ENCODE measurements around the gene C9orf152. TPM values are rescaled to one million over a fixed set of nuclear protein-coding genes. Genes with fewer than 3 reads are reported as not detected.

The C9orf152 gene
- total and polyA plus RNA-seq, 2 of the 13 experiments (the other 11 are each of a cell fraction or from before 2014, with no cell fraction given), result 0.24 to 0.48 TPM

- no peak for FAIRE-seq
- CTCF ChIA-PET (ENCODE audit: low intra/inter-chr PET ratio, low total read pairs), result no interaction called here
- in situ Hi-C loops (cut with HindIII; ENCODE audit: extremely low pct_ligation_motif_present, low pct_unique_long_range_greater_than_20kb), result no loop called here
Observed at GRCh38 chr9:110161940-110162339, 46.0 kb downstream of the C9orf152 start.

GRCh38 chr9:110160685-110161084 is 47.3 kb downstream of the C9orf152 start:
- no peaks in the 10 kb centered on the region for H3K79me2 ChIP-seq (ENCODE audit: insufficient read depth, low read length)
- ATAC-seq (no peak), DNase-seq (ENCODE audit: low spot score) (no peak), FAIRE-seq (no peak)
- ChIA-PET POLR2A (no interaction called here), CTCF (ENCODE audit: low intra/inter-chr PET ratio, low total read pairs) (no interaction called here)
- H3K4me1 ChIP-seq (ENCODE audit: insufficient read depth, low read length), result no peaks in the 10 kb centered on the region
- peaks cover 7 to 23% of the 10 kb centered on the region in 2 experiments; a peak in 4 of 5 replicates for H3K36me3 ChIP-seq (replicated peaks in 1 of 2; ENCODE audit: control insufficient read depth in 1 of 2, insufficient read depth in 2 of 2, low read length in 2 of 2)
- H3K4me3 ChIP-seq (replicated peaks in 1 of 3; ENCODE audit: insufficient read depth in 1 of 3, low read depth in 2 of 3, low read length in 3 of 3), result no peak overlapping the region
- no peak overlapping the region for H3K27ac ChIP-seq (ENCODE audit: extremely low read length, insufficient read depth, low read length)
- H4K20me1 ChIP-seq (ENCODE audit: insufficient read depth, low read length), result no peaks in the 10 kb centered on the region
- no peaks in the 10 kb centered on the region for H3K27me3 ChIP-seq (ENCODE audit: control insufficient read depth in 1 of 2, insufficient read depth in 2 of 2, low read length in 2 of 2)
- H2AFZ ChIP-seq (ENCODE audit: low read length), result no peak overlapping the region
- in situ Hi-C loops (cut with HindIII; ENCODE audit: extremely low pct_ligation_motif_present, low pct_unique_long_range_greater_than_20kb) (no loop called here), intact Hi-C loops (cut with micrococcal nuclease; ENCODE audit: unreplicated experiment) (no loop called here)
- WGBS (ENCODE audit: low lambda C conversion rate), result 96% methylated on average over 7 of the region's 7 CpGs
- no peaks in the 10 kb centered on the region for H3K9me3 ChIP-seq (ENCODE audit: low read length)
- no peak overlapping the region for H3K9ac ChIP-seq (ENCODE audit: insufficient read depth, low read depth, low read length)
- BruUV-seq (replicated peaks), result no TSS peak
- H3K4me2 ChIP-seq (ENCODE audit: low read depth, low read length), result no peak overlapping the region
- TF ChIP-seq NCOA5 (CRISPR knock-in tag; IDR thresholded peaks at IDR 0.05) (no peak), MTERF4 (CRISPR knock-in tag; IDR thresholded peaks at IDR 0.05) (no peak), PAX8 (CRISPR knock-in tag; IDR thresholded peaks at IDR 0.05; ENCODE audit: borderline replicate concordance) (no peak), NFE2 (CRISPR knock-in tag; IDR thresholded peaks at IDR 0.05) (no peak), RXRA (CRISPR knock-in tag; IDR thresholded peaks at IDR 0.05) (no peak), JUNB (CRISPR knock-in tag; IDR thresholded peaks at IDR 0.05; ENCODE audit: borderline replicate concordance) (no peak), CEBPZ (IDR thresholded peaks at IDR 0.05; ENCODE audit: low read length) (no peak), MAF1 (CRISPR knock-in tag; IDR thresholded peaks at IDR 0.05; ENCODE audit: borderline replicate concordance) (no peak)

More at GRCh38 chr9:110161940-110162339, 46.0 kb downstream of the C9orf152 start:
- POLR2A ChIA-PET, result no interaction called here
- Histone ChIP-seq H3K4me1 (ENCODE audit: insufficient read depth, low read length) (no peaks in the 10 kb centered on the region), H3K9ac (ENCODE audit: insufficient read depth, low read depth, low read length) (no peak overlapping the region), H2AFZ (ENCODE audit: low read length) (no peak overlapping the region), H4K20me1 (ENCODE audit: insufficient read depth, low read length) (no peaks in the 10 kb centered on the region), H3K27me3 (ENCODE audit: control insufficient read depth in 1 of 2, insufficient read depth in 2 of 2, low read length in 2 of 2) (no peaks in the 10 kb centered on the region), H3K4me3 (replicated peaks in 1 of 3; ENCODE audit: insufficient read depth in 1 of 3, low read depth in 2 of 3, low read length in 3 of 3) (no peak overlapping the region), H3K36me3 (replicated peaks in 1 of 2; ENCODE audit: control insufficient read depth in 1 of 2, insufficient read depth in 2 of 2, low read length in 2 of 2) (peaks cover 7 to 17% of the 10 kb centered on the region in 2 experiments; a peak in 4 of 5 replicates), H3K27ac (ENCODE audit: extremely low read length, insufficient read depth, low read length) (no peak overlapping the region), H3K79me2 (ENCODE audit: insufficient read depth, low read length) (no peaks in the 10 kb centered on the region), H3K4me2 (ENCODE audit: low read depth, low read length) (no peak overlapping the region), H3K9me3 (ENCODE audit: low read length) (no peaks in the 10 kb centered on the region)
- intact Hi-C loops (cut with micrococcal nuclease; ENCODE audit: unreplicated experiment), result no loop called here
- DNase-seq (ENCODE audit: low spot score), result no peak
- WGBS (ENCODE audit: low lambda C conversion rate), result 87% methylated on average over 4 of the region's 4 CpGs
- TF ChIP-seq ZFP37 (CRISPR knock-in tag; IDR thresholded peaks at IDR 0.05; ENCODE audit: borderline replicate concordance), result no peak
- no peak for TF ChIP-seq NCOA1 (CRISPR knock-in tag; IDR thresholded peaks at IDR 0.05)
- no peak for TF ChIP-seq PTBP1 (IDR thresholded peaks at IDR 0.05; ENCODE audit: low read depth, low read length, poor library complexity, severe bottlenecking)
- TF ChIP-seq TCF7 (IDR thresholded peaks at IDR 0.05; ENCODE audit: low read depth), result no peak
- TF ChIP-seq NFE2L2 (IDR thresholded peaks at IDR 0.05; ENCODE audit: low read length), result no peak
- no peak for TF ChIP-seq ZNF225 (CRISPR knock-in tag; IDR thresholded peaks at IDR 0.05)
- TF ChIP-seq MYNN (CRISPR knock-in tag; IDR thresholded peaks at IDR 0.05; ENCODE audit: low read depth), result no peak
- TF ChIP-seq ARID3A (IDR thresholded peaks at IDR 0.05; ENCODE audit: low read depth, low read length), result no peak
- TF ChIP-seq CENPX (CRISPR knock-in tag; IDR thresholded peaks at IDR 0.05), result no peak
- ATAC-seq, result no peak
- BruUV-seq (replicated peaks), result no TSS peak

All from HepG2 (cell line).